Measurements from ENCODE around the gene SLC22A23. TPM values are rescaled to one million over a fixed set of nuclear protein-coding genes. Genes with fewer than 3 reads are reported as not detected.

Gene SLC22A23
- total and polyA plus RNA-seq, 5 donors from 2014 or later, result 0.24 to 6.3 (median 0.71) TPM

DNA sequence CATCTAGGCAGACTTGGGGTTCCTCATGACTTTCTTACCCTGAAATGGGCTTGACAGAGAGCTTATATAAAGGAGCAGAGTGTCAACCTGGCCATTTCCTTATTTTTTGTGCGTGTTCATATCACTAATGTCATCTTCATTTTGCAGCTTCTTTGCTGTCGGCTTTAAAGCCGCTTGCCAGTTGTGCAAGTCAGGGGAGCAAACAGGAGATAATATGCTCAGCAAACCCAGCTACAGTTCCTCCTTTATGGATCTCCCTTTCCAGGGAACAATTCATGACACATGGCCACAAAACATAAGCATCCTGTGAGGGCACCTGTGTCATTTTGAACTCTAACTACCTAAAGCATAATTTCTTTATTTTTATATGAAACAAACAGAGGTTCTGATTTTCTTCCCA is 222.9 kb downstream of the SLC22A23 start:
- H3K36me3 Mint-ChIP-seq, result no peaks in the 10 kb centered on the region
- H3K4me3 ChIP-seq (ENCODE audit: low read depth, low read length), result no peak overlapping the region
- DNase-seq, result no peak
- H3K4me1 Mint-ChIP-seq, result peaks cover 7 to 35% (median 23%) of the 10 kb centered on the region in 4 donors
- peaks cover 0 to 3% (median 0%) of the 10 kb centered on the region in 7 donors for H3K9me3 Mint-ChIP-seq
- H3K36me3 ChIP-seq (ENCODE audit: control insufficient read depth, insufficient read depth, low read length), result no peaks in the 10 kb centered on the region
- H3K9me3 ChIP-seq (ENCODE audit: control insufficient read depth in 2 of 2, low read length in 2 of 2), result no peaks in the 10 kb centered on the region
- no peak overlapping the region for H3K4me3 Mint-ChIP-seq
- peaks cover 84% of the 10 kb centered on the region for H3K27me3 Mint-ChIP-seq
- peaks cover 44% of the 10 kb centered on the region for H3K27me3 ChIP-seq (ENCODE audit: control insufficient read depth, insufficient read depth, low read length)
- H3K27ac ChIP-seq (ENCODE audit: insufficient read depth, low read length, poor library complexity, severe bottlenecking), result no peak overlapping the region
- ATAC-seq (ENCODE audit: low read depth in 2 of 2), result no peak
- H3K27ac Mint-ChIP-seq, result no peak overlapping the region
- H3K4me1 ChIP-seq (ENCODE audit: control insufficient read depth, insufficient read depth, low read length, poor library complexity, severe bottlenecking), result peaks cover 29% of the 10 kb centered on the region

DNA sequence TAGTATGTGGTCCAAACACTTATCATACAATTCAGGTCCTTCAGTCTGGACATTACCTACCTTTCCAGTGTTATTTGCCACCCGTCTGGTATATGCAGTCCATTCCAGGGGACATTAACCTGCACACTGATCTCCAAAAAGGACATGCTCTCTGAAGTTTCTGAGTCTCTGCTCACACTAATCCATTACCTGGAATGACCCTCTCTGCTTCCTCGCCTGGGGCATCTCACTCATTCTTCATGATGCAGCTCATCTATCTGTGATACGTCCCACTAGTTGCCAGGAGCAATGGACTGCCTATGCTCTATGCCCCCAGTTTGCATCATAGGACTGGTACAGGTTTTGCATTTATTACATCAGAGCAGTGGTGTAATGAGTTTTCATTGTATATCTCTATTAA is 223.5 kb downstream of the SLC22A23 start:
- Histone ChIP-seq H3K4me1 (ENCODE audit: control insufficient read depth, insufficient read depth, low read length, poor library complexity, severe bottlenecking) (peaks cover 35% of the 10 kb centered on the region), H3K4me3 (ENCODE audit: low read depth, low read length) (no peak overlapping the region), H3K36me3 (ENCODE audit: control insufficient read depth, insufficient read depth, low read length) (no peaks in the 10 kb centered on the region), H3K9me3 (ENCODE audit: control insufficient read depth in 2 of 2, low read length in 2 of 2) (no peaks in the 10 kb centered on the region), H3K27me3 (ENCODE audit: control insufficient read depth, insufficient read depth, low read length) (peaks cover 44% of the 10 kb centered on the region), H3K27ac (ENCODE audit: insufficient read depth, low read length, poor library complexity, severe bottlenecking) (no peak overlapping the region)
- peaks cover 83% of the 10 kb centered on the region for H3K27me3 Mint-ChIP-seq
- peaks cover 0 to 4% (median 0%) of the 10 kb centered on the region in 7 donors for H3K9me3 Mint-ChIP-seq
- H3K4me3 Mint-ChIP-seq, result no peak overlapping the region
- no peak overlapping the region for H3K27ac Mint-ChIP-seq
- H3K36me3 Mint-ChIP-seq, result no peaks in the 10 kb centered on the region
- H3K4me1 Mint-ChIP-seq, result peaks cover 10 to 39% (median 26%) of the 10 kb centered on the region in 4 donors
- ATAC-seq (ENCODE audit: low read depth in 2 of 2), result no peak
- no peak for DNase-seq

DNA sequence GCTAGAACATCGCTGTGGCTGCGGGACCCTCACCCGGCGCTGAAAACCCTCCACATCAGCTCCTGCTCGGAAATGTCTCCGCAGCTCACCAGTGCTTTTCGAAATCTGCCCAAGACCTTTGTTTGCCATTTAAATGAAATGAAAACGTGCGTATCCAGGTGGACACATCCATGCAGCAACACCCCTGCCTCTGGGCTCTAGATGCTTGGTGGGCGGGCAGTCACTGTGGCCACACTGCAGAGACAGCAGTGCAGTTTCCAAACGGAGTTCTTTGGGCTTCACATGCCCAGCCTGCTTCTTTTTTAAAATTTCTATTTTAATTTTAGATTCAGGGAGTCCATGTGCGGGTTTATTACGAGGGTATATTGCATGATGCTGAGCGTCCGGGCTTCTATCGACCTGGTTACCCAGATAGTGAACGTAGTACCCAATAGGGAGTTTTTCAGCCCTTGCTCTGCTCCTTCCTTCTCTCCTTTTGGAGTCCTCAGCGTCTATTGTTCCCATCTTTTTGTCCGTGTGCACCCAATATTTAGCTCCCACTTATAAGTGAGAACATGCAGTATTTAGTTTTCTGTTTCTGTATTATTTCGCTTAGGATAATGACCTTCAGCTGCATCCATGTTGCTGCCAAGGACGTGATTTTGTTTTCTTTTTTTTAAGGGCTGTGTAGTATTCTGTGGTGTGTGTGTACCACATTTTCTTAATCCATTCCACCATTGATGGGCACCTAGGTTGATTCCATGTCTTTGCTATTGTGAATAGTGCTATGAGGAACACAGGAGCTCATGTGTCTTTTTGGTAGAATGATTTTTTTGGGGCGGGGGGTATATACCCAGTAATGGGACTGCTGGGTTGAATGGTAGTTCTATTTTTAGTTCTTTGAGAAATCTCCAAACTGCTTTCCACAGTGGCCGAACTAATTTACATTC is 224.6 kb downstream of the SLC22A23 start:
- no peaks in the 10 kb centered on the region for H3K36me3 Mint-ChIP-seq
- no peak overlapping the region for H3K27ac ChIP-seq (ENCODE audit: insufficient read depth, low read length, poor library complexity, severe bottlenecking)
- H3K27me3 ChIP-seq (ENCODE audit: control insufficient read depth, insufficient read depth, low read length), result peaks cover 44% of the 10 kb centered on the region
- H3K36me3 ChIP-seq (ENCODE audit: control insufficient read depth, insufficient read depth, low read length), result no peaks in the 10 kb centered on the region
- H3K4me1 Mint-ChIP-seq, result peaks cover 10 to 45% (median 28%) of the 10 kb centered on the region in 4 donors
- DNase-seq (no peak), ATAC-seq (ENCODE audit: low read depth in 2 of 2) (no peak)
- no peak overlapping the region for H3K27ac Mint-ChIP-seq
- H3K9me3 Mint-ChIP-seq, result peaks cover 0 to 4% (median 0%) of the 10 kb centered on the region in 7 donors
- peak overlapping the region in 3 of 4 donors; percentile 8 to 74 (median 64) for H3K4me3 Mint-ChIP-seq
- H3K9me3 ChIP-seq (ENCODE audit: control insufficient read depth in 2 of 2, low read length in 2 of 2), result no peaks in the 10 kb centered on the region
- no peak overlapping the region for H3K4me3 ChIP-seq (ENCODE audit: low read depth, low read length)
- peaks cover 82% of the 10 kb centered on the region for H3K27me3 Mint-ChIP-seq
- peaks cover 45% of the 10 kb centered on the region for H3K4me1 ChIP-seq (ENCODE audit: control insufficient read depth, insufficient read depth, low read length, poor library complexity, severe bottlenecking)

DNA sequence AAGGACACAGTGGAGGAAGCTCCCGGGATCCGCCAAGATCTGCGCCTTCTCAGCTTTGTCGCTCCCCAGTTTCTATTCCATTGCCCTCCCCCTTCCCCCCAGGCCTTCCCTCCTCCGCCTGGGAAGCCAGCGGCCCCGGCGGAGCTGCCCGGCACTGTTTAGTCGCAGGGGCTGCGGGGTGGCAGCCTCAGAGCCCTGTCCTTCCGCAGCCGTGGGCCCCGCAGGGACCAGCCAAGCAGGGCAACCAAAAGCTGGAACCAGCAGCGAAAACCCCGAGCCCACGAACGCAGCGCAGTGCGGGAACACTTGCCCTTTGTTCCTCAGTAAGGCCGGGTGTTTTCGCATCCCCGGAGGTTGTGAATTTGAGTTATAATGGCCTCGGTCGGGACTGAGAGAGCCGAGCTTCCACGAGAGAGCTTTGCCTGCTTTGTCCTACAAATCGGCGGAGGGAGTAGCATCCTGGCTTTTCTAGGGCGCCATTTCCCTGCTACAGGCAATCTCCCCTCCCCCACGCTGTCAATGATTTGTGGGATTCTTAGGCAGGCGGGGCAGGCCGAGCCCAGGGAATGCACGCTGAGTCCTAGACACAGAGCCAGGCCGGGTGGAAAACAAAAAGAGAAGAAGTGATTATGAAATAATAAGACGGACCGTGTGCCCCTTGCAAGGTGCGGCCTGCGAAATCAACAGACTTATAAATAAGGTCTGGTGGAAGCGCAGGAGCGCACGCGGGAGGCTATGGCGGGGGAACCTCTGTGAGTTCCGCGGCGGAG is 225.4 kb downstream of the SLC22A23 start:
- Mint-ChIP-seq H3K4me3 (peak overlapping the region; percentile 11 to 80 (median 69)), H3K27ac (no peak overlapping the region), H3K27me3 (peaks cover 88% of the 10 kb centered on the region), H3K36me3 (no peaks in the 10 kb centered on the region), H3K9me3 (peaks cover 0 to 4% (median 0%) of the 10 kb centered on the region in 7 donors), H3K4me1 (peaks cover 10 to 52% (median 31%) of the 10 kb centered on the region in 4 donors)
- Histone ChIP-seq H3K4me1 (ENCODE audit: control insufficient read depth, insufficient read depth, low read length, poor library complexity, severe bottlenecking) (peaks cover 54% of the 10 kb centered on the region), H3K9me3 (ENCODE audit: control insufficient read depth in 2 of 2, low read length in 2 of 2) (no peaks in the 10 kb centered on the region), H3K27me3 (ENCODE audit: control insufficient read depth, insufficient read depth, low read length) (peaks cover 46% of the 10 kb centered on the region), H3K36me3 (ENCODE audit: control insufficient read depth, insufficient read depth, low read length) (no peaks in the 10 kb centered on the region), H3K27ac (ENCODE audit: insufficient read depth, low read length, poor library complexity, severe bottlenecking) (no peak overlapping the region), H3K4me3 (ENCODE audit: low read depth, low read length) (no peak overlapping the region)
- ATAC-seq (ENCODE audit: low read depth in 2 of 2) (no peak), DNase-seq (no peak)

DNA sequence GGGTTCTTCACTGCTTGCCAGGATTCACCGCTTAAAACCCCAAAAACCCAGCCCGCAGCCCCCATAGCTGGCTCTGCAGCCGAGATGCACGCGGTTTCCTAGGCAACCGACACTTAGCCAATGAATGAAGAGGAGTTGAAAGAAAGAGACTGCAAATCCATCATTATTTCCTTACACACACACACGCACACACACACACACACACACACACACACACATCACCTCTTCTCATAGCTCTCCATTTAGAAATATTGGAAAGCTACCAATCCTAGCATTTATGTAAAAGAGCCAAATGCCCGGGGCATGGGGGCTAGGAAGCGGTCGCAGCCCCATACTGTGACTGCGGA is 226.0 kb downstream of the SLC22A23 start:
- H3K27me3 ChIP-seq (ENCODE audit: control insufficient read depth, insufficient read depth, low read length), result peaks cover 45% of the 10 kb centered on the region
- ATAC-seq (ENCODE audit: low read depth in 2 of 2), result no peak

DNA sequence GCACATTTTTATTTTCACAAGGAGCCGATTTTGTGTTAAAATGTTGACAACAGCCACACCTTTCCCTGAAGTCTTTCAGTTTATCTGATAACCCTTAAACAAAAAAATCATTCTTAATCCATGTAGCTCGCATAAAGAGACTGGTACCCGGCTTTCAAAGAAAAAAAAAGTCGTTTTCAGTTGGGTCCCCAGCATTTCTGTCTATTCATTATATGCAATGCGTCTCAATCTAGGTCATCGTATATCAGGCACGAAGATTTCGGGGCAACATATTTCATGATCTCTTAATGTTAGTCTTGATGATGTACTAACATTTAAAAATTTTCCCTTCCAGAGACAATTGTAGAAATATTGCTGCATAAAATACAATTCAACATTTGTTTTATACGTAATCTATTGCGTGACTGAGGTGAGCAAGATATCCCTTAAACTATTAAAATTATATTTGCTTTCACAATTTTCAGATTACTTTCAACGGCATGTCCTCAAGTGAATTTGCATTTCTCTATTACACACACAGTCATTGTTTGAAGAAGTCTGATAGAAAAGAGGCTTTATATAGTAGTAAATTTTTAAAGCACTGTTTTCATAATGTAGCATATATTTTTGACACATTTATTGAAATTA is 226.5 kb downstream of the SLC22A23 start:
- Histone ChIP-seq H3K36me3 (ENCODE audit: control insufficient read depth, insufficient read depth, low read length) (no peaks in the 10 kb centered on the region), H3K4me3 (ENCODE audit: low read depth, low read length) (no peak overlapping the region), H3K4me1 (ENCODE audit: control insufficient read depth, insufficient read depth, low read length, poor library complexity, severe bottlenecking) (peaks cover 54% of the 10 kb centered on the region), H3K27me3 (ENCODE audit: control insufficient read depth, insufficient read depth, low read length) (peaks cover 42% of the 10 kb centered on the region), H3K27ac (ENCODE audit: insufficient read depth, low read length, poor library complexity, severe bottlenecking) (no peak overlapping the region), H3K9me3 (ENCODE audit: control insufficient read depth in 2 of 2, low read length in 2 of 2) (no peaks in the 10 kb centered on the region)
- peaks cover 88% of the 10 kb centered on the region for H3K27me3 Mint-ChIP-seq
- H3K9me3 Mint-ChIP-seq, result peaks cover 0 to 4% (median 0%) of the 10 kb centered on the region in 7 donors
- H3K4me3 Mint-ChIP-seq, result peak overlapping the region; percentile 68 to 86 (median 77)
- peaks cover 10 to 58% (median 31%) of the 10 kb centered on the region in 4 donors for H3K4me1 Mint-ChIP-seq
- ATAC-seq (ENCODE audit: low read depth in 2 of 2), result no peak
- H3K36me3 Mint-ChIP-seq, result no peaks in the 10 kb centered on the region
- H3K27ac Mint-ChIP-seq, result no peak overlapping the region
- DNase-seq, result no peak

More for the DNA sequence above, 226.0 kb downstream of the SLC22A23 start:
- no peak for DNase-seq
- Histone ChIP-seq H3K36me3 (ENCODE audit: control insufficient read depth, insufficient read depth, low read length) (no peaks in the 10 kb centered on the region), H3K4me3 (ENCODE audit: low read depth, low read length) (no peak overlapping the region), H3K4me1 (ENCODE audit: control insufficient read depth, insufficient read depth, low read length, poor library complexity, severe bottlenecking) (peaks cover 54% of the 10 kb centered on the region), H3K27ac (ENCODE audit: insufficient read depth, low read length, poor library complexity, severe bottlenecking) (no peak overlapping the region), H3K9me3 (ENCODE audit: control insufficient read depth in 2 of 2, low read length in 2 of 2) (no peaks in the 10 kb centered on the region)
- Mint-ChIP-seq H3K9me3 (peaks cover 0 to 4% (median 0%) of the 10 kb centered on the region in 7 donors), H3K4me3 (peak overlapping the region in 3 of 4 donors; percentile 74 to 86 (median 80)), H3K27me3 (peaks cover 88% of the 10 kb centered on the region), H3K27ac (no peak overlapping the region), H3K36me3 (no peaks in the 10 kb centered on the region), H3K4me1 (peaks cover 10 to 58% (median 31%) of the 10 kb centered on the region in 4 donors)

DNA sequence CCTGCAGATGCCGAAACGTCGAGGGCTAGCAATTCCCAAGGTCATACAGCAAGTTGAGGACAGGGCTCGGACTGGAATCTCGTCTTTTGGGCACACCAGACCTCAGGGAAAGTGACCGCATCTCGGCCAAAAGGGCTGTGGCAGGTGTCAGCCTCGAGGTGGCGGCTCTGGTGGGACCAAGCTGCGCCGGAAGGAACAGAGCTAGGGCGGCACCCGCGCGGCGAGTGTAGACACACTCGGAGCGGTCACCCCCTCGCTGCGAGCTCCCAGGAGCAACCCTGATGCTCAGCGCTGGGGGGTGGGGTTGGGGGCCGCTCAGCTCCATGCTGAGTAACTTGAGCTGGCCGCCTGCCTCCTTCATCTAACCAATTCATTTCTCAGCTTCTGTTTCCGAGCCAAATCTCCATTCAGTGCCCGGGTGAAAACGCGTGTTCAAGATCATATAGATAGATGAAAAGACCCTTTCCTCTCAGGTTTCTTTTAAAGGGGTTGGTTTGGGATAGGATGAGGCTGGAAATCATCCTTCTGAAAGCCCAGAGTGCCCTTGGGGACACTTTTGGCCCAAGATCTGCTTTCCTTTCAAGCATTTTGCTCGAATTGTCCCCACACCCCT is 227.2 kb downstream of the SLC22A23 start:
- ATAC-seq (ENCODE audit: low read depth in 2 of 2) (peak; percentile 50 to 56), DNase-seq (peak in 1 of 3 donors; percentile 39)
- Mint-ChIP-seq H3K4me3 (peak overlapping the region; percentile 52 to 80 (median 71)), H3K9me3 (peaks cover 0 to 4% (median 0%) of the 10 kb centered on the region in 7 donors), H3K36me3 (no peaks in the 10 kb centered on the region), H3K4me1 (peaks cover 10 to 58% (median 31%) of the 10 kb centered on the region in 4 donors), H3K27ac (peak overlapping the region in 1 of 3 donors; percentile 66), H3K27me3 (peaks cover 84% of the 10 kb centered on the region)
- Histone ChIP-seq H3K9me3 (ENCODE audit: control insufficient read depth in 2 of 2, low read length in 2 of 2) (no peaks in the 10 kb centered on the region), H3K27me3 (ENCODE audit: control insufficient read depth, insufficient read depth, low read length) (peaks cover 41% of the 10 kb centered on the region), H3K36me3 (ENCODE audit: control insufficient read depth, insufficient read depth, low read length) (no peaks in the 10 kb centered on the region), H3K4me3 (ENCODE audit: low read depth, low read length) (peak overlapping the region; percentile 31), H3K4me1 (ENCODE audit: control insufficient read depth, insufficient read depth, low read length, poor library complexity, severe bottlenecking) (peaks cover 54% of the 10 kb centered on the region), H3K27ac (ENCODE audit: insufficient read depth, low read length, poor library complexity, severe bottlenecking) (no peak overlapping the region)
